Measurements from ENCODE around the gene TWF1.

Gene TWF1

DNA sequence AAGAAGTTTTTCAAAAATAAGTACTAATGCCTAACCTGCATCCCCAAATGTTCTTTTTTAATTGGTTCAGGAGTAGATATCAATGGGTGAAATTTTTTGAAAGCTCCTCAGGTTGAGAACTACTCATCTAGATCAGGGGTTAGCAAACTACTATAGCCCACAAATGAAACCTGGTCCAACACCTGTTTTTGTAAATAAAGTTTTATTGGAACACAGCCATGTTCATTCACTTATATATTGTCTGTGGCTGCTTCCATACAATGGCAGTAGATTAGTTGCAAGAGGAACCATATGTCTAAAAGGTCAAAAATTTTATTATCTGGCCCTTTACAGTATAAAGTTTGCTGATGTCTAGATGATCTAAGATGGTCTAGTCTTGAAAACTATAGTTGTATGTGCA is 61.3 kb downstream of the TWF1 start:
- no peak for DNase-seq (ENCODE audit: low spot score)
- no peaks in the 10 kb centered on the region for H3K9me3 ChIP-seq (ENCODE audit: severe bottlenecking)
- no peak overlapping the region for H3K4me3 ChIP-seq (ENCODE audit: severe bottlenecking)
- no peaks in the 10 kb centered on the region for H3K27me3 ChIP-seq (ENCODE audit: insufficient read depth, poor library complexity, severe bottlenecking)
- peaks cover 4% of the 10 kb centered on the region for H3K4me1 ChIP-seq (ENCODE audit: insufficient read depth, poor library complexity, severe bottlenecking)
- peaks cover 59% of the 10 kb centered on the region for H3K36me3 ChIP-seq (ENCODE audit: low read depth)
- H3K27ac ChIP-seq (ENCODE audit: poor library complexity, severe bottlenecking) = no peak overlapping the region
- TF ChIP-seq, protein P1, sequence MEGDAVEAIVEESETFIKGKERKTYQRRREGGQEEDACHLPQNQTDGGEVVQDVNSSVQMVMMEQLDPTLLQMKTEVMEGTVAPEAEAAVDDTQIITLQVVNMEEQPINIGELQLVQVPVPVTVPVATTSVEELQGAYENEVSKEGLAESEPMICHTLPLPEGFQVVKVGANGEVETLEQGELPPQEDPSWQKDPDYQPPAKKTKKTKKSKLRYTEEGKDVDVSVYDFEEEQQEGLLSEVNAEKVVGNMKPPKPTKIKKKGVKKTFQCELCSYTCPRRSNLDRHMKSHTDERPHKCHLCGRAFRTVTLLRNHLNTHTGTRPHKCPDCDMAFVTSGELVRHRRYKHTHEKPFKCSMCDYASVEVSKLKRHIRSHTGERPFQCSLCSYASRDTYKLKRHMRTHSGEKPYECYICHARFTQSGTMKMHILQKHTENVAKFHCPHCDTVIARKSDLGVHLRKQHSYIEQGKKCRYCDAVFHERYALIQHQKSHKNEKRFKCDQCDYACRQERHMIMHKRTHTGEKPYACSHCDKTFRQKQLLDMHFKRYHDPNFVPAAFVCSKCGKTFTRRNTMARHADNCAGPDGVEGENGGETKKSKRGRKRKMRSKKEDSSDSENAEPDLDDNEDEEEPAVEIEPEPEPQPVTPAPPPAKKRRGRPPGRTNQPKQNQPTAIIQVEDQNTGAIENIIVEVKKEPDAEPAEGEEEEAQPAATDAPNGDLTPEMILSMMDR (IDR thresholded peaks at IDR 0.05; ENCODE audit: poor library complexity, severe bottlenecking) = no peak
- ATAC-seq (ENCODE audit: low read depth) = no peak

Data from RWPE2 (cell line).